Neuronal stem cell (in vitro differentiated cells): ENCODE results near the gene IGSF9.
A peak's percentile ranks its signal among the peaks of the same experiment; 100 is the strongest.
"Not testable (repeated sequence)": the region's sequence is repeated elsewhere in the genome, so short reads cannot be mapped to it uniquely, and the experiment has no call there.

ENCODE experiments used
- DNase-seq: peaks from one replicate; pipeline ENCODE4 v3.0.0-alpha.2; 2013; ENCODE audit warnings: low spot score
- H2AFZ ChIP-seq: one replicate; pipeline ENCODE4 v1.6.1; 2013; ENCODE audit warnings: mild to moderate bottlenecking, low read length, inconsistent platforms
- H2AK5ac ChIP-seq: 2 replicates; pipeline ENCODE4 v1.6.1; 2013; ENCODE audit warnings: low read depth, mild to moderate bottlenecking, inconsistent platforms, low read length, moderate library complexity, mixed read lengths
- H2BK120ac ChIP-seq: 2 replicates; pipeline ENCODE4 v1.6.1; 2013; ENCODE audit warnings: low read depth, mild to moderate bottlenecking, inconsistent platforms, low read length, moderate library complexity, mixed read lengths
- H2BK12ac ChIP-seq: one replicate; pipeline ENCODE4 v1.6.1; 2013; ENCODE audit warnings: low read length, inconsistent platforms
- H2BK15ac ChIP-seq: 2 replicates; pipeline ENCODE4 v1.6.1; 2013; ENCODE audit warnings: mild to moderate bottlenecking, low read length, inconsistent platforms, mixed read lengths
- H2BK5ac ChIP-seq: one replicate; pipeline ENCODE4 v1.6.1; 2013; ENCODE audit warnings: inconsistent platforms, mild to moderate bottlenecking, low read length, moderate library complexity
- H3K14ac ChIP-seq: one replicate; pipeline ENCODE4 v1.6.1; 2013; ENCODE audit warnings: low read length, inconsistent platforms
- H3K18ac ChIP-seq: 2 replicates; pipeline ENCODE4 v1.6.1; 2013; ENCODE audit warnings: low read length, inconsistent platforms
- H3K23ac ChIP-seq: 2 replicates; pipeline ENCODE4 v1.6.1; 2013; ENCODE audit warnings: low read depth, mild to moderate bottlenecking, mixed read lengths, low read length, inconsistent platforms; ENCODE audit not compliant: poor library complexity
- H3K27ac ChIP-seq: replicated peaks from 3 replicates; pipeline ENCODE4 v1.5.1; 2013; ENCODE audit warnings: low read length, inconsistent platforms
- H3K27me3 ChIP-seq, 3 experiments: 2 replicates each; pipeline ENCODE4 v1.6.1; 2013; ENCODE audit warnings: low read length in 3 of 3, mild to moderate bottlenecking in 2 of 3, inconsistent platforms in 1 of 3, low read depth in 1 of 3, mixed read lengths in 1 of 3, moderate library complexity in 1 of 3; ENCODE audit not compliant: control insufficient read depth in 3 of 3, insufficient read depth in 3 of 3
- H3K36me3 ChIP-seq, 2 donors: replicated peaks in 1 of 2; 2 replicates each; pipeline ENCODE4 v1.6.1; 2013; ENCODE audit warnings: low read length in 2 of 2; ENCODE audit not compliant: control insufficient read depth in 2 of 2, insufficient read depth in 2 of 2
- H3K4ac ChIP-seq: 2 replicates; pipeline ENCODE4 v1.6.1; 2013; ENCODE audit warnings: inconsistent platforms, mild to moderate bottlenecking, low read length, moderate library complexity
- H3K4me1 ChIP-seq, 2 donors: 1 replicate in 1 of 2; 2 replicates in 1 of 2; pipeline ENCODE4 v1.6.1; 2013; ENCODE audit warnings: low read length in 2 of 2, low read depth in 1 of 2; ENCODE audit not compliant: control insufficient read depth in 2 of 2, insufficient read depth in 1 of 2
- H3K4me2 ChIP-seq: one replicate; pipeline ENCODE4 v1.6.1; 2013; ENCODE audit warnings: mild to moderate bottlenecking, low read length, inconsistent platforms; ENCODE audit not compliant: insufficient read depth, poor library complexity, severe bottlenecking
- H3K4me3 ChIP-seq, 2 donors: 2 replicates each; pipeline ENCODE4 v1.5.1; 2013; ENCODE audit warnings: low read length in 2 of 2, mild to moderate bottlenecking in 2 of 2, inconsistent platforms in 1 of 2, moderate library complexity in 1 of 2
- H3K79me1 ChIP-seq: one replicate; pipeline ENCODE4 v1.6.1; 2013; ENCODE audit warnings: low read depth, mild to moderate bottlenecking, inconsistent platforms, low read length, moderate library complexity
- H3K9ac ChIP-seq: one replicate; pipeline ENCODE4 v1.6.1; 2013; ENCODE audit warnings: mild to moderate bottlenecking, low read depth, low read length, inconsistent platforms; ENCODE audit not compliant: poor library complexity
- H3K9me3 ChIP-seq, 2 donors: replicated peaks in 1 of 2; 2 replicates each; pipeline versions ENCODE3 to v1.6.1; 2013; ENCODE audit warnings: low read length in 2 of 2, mild to moderate bottlenecking in 2 of 2, inconsistent platforms in 1 of 2, low read depth in 1 of 2, mixed read lengths in 1 of 2, moderate library complexity in 1 of 2; ENCODE audit not compliant: control insufficient read depth in 2 of 2, insufficient read depth in 1 of 2
- H4K8ac ChIP-seq: one replicate; pipeline ENCODE4 v1.6.1; 2013; ENCODE audit warnings: low read depth, mild to moderate bottlenecking, inconsistent platforms, low read length, moderate library complexity
- H4K91ac ChIP-seq: one replicate; pipeline ENCODE4 v1.6.1; 2013; ENCODE audit warnings: low read length, low read depth, mild to moderate bottlenecking, inconsistent platforms; ENCODE audit not compliant: poor library complexity
- WGBS, 2 donors: extraction: QIAGEN DNeasy Blood & Tissue Kit; methylation state at CpG; one replicate each; pipeline ENCODE4 v1.1.7; 2013; ENCODE audit warnings: missing lambda C conversion rate in 2 of 2, mixed read lengths in 1 of 2; ENCODE audit not compliant: insufficient read length in 2 of 2, insufficient replicate concordance in 1 of 2; ENCODE audit errors: extremely low coverage in 2 of 2; 5-methylcytosine and 5-hydroxymethylcytosine counted together

IGSF9 gene

GRCh38 chr1:159900755-159901360, 44.6 kb downstream of the IGSF9 start:
- Histone ChIP-seq H3K36me3 (no peaks in the 10 kb centered on the region), H3K14ac (no peak overlapping the region), H2BK5ac (no peak overlapping the region), H2BK15ac (no peak overlapping the region), H3K18ac (no peak overlapping the region), H2BK120ac (no peak overlapping the region), H4K91ac (no peak overlapping the region), H3K4me3 (no peak overlapping the region), H2AFZ (peak overlapping the region; percentile 70), H2BK12ac (no peak overlapping the region), H3K4me1 (peaks cover 4 to 7% of the 10 kb centered on the region in 2 donors), H3K9ac (no peak overlapping the region), H3K27me3 (peaks cover 0 to 29% (median 2%) of the 10 kb centered on the region in 3 experiments), H3K79me1 (no peaks in the 10 kb centered on the region), H2AK5ac (no peak overlapping the region), H3K4me2 (no peak overlapping the region), H3K9me3 (peaks cover 0 to 8% of the 10 kb centered on the region in 2 donors), H3K4ac (no peak overlapping the region), H3K23ac (no peak overlapping the region), H4K8ac (no peak overlapping the region), H3K27ac (no peak overlapping the region)
- DNase-seq, result no peak
- no CpG with 5 or more reads among the region's 2 CpGs for WGBS, 2 donors

- H3K4me1 ChIP-seq, result peaks cover 4 to 7% of the 10 kb centered on the region in 2 donors
- H3K4ac ChIP-seq, result no peak within 1 kb of the TSS
- H4K8ac ChIP-seq, result no peak within 1 kb of the TSS
- H2AFZ ChIP-seq, result peak within 1 kb of the TSS; percentile 70
- no peaks in the 10 kb centered on the region for H3K36me3 ChIP-seq
- no CpG with 5 or more reads among the region's 30 CpGs for WGBS, 2 donors
- peak within 1 kb of the TSS; percentile 85 for H3K18ac ChIP-seq
- no peak within 1 kb of the TSS for H3K4me3 ChIP-seq
- no peak within 1 kb of the TSS for H2BK15ac ChIP-seq
- H4K91ac ChIP-seq, result no peak within 1 kb of the TSS
- H3K27ac ChIP-seq, result no peak within 1 kb of the TSS
- peak within 1 kb of the TSS; percentile 88 for H2BK12ac ChIP-seq
- H3K9me3 ChIP-seq, result peaks cover 0 to 8% of the 10 kb centered on the region in 2 donors
- H3K27me3 ChIP-seq, result peaks cover 0 to 36% (median 2%) of the 10 kb centered on the region in 3 experiments
- no peak within 1 kb of the TSS for H3K9ac ChIP-seq
- H2BK120ac ChIP-seq, result no peak within 1 kb of the TSS
- peak within 1 kb of the TSS; percentile 37 for H3K4me2 ChIP-seq
- H3K23ac ChIP-seq, result no peak within 1 kb of the TSS
- DNase-seq, result peak; percentile 86
- no peaks in the 10 kb centered on the region for H3K79me1 ChIP-seq
- H3K14ac ChIP-seq, result no peak within 1 kb of the TSS
- no peak within 1 kb of the TSS for H2BK5ac ChIP-seq
- no peak within 1 kb of the TSS for H2AK5ac ChIP-seq
Observed at GRCh38 chr1:159900086-159900680, 45.2 kb downstream of the IGSF9 start, which contains the start of gene CFAP45. Gene CFAP45 (minus strand): TSS chr1:159900165. CDS start chr1:159900098, 67 bp downstream.

GRCh38 chr1:159899634-159900033, 45.8 kb downstream of the IGSF9 start:
- not testable (repeated sequence) for H3K36me3 ChIP-seq, H3K4ac ChIP-seq, H3K27ac ChIP-seq, H3K18ac ChIP-seq, H2BK120ac ChIP-seq, H3K9me3 ChIP-seq, H3K14ac ChIP-seq, DNase-seq, H3K9ac ChIP-seq, H4K91ac ChIP-seq, H2BK15ac ChIP-seq, H3K4me3 ChIP-seq, H3K4me1 ChIP-seq, H3K79me1 ChIP-seq, H2BK5ac ChIP-seq, H2AK5ac ChIP-seq, H3K23ac ChIP-seq, H4K8ac ChIP-seq
- WGBS, 2 donors, result 100% methylated on average over 5 of the region's 15 CpGs; no CpG with 5 or more reads in 1 of the 2 donors
- peak overlapping the region; percentile 37 for H3K4me2 ChIP-seq
- peak overlapping the region; percentile 88 for H2BK12ac ChIP-seq
- peaks cover 0 to 41% (median 2%) of the 10 kb centered on the region in 3 experiments for H3K27me3 ChIP-seq
- peak overlapping the region; percentile 70 for H2AFZ ChIP-seq

GRCh38 chr1:159898527-159898926, 46.9 kb downstream of the IGSF9 start:
- no peak overlapping the region for H4K91ac ChIP-seq
- H2BK5ac ChIP-seq, result no peak overlapping the region
- no peak overlapping the region for H2AFZ ChIP-seq
- H2AK5ac ChIP-seq, result no peak overlapping the region
- no peak overlapping the region for H3K27ac ChIP-seq
- H3K9me3 ChIP-seq, result peaks cover 0 to 3% of the 10 kb centered on the region in 2 donors
- H3K4me2 ChIP-seq, result no peak overlapping the region
- H3K18ac ChIP-seq, result no peak overlapping the region
- no peak overlapping the region for H3K4ac ChIP-seq
- H3K79me1 ChIP-seq, result no peaks in the 10 kb centered on the region
- H3K4me1 ChIP-seq, result peaks cover 4 to 7% of the 10 kb centered on the region in 2 donors
- DNase-seq, result no peak
- no peak overlapping the region for H2BK12ac ChIP-seq
- no CpG with 5 or more reads among the region's 3 CpGs for WGBS, 2 donors
- H2BK15ac ChIP-seq, result no peak overlapping the region
- no peak overlapping the region for H4K8ac ChIP-seq
- H2BK120ac ChIP-seq, result no peak overlapping the region
- no peak overlapping the region for H3K23ac ChIP-seq
- H3K14ac ChIP-seq, result no peak overlapping the region
- no peak overlapping the region for H3K4me3 ChIP-seq
- H3K27me3 ChIP-seq, result peaks cover 0 to 47% (median 2%) of the 10 kb centered on the region in 3 experiments
- H3K9ac ChIP-seq, result no peak overlapping the region
- H3K36me3 ChIP-seq, result no peaks in the 10 kb centered on the region
